ENCODE data around the gene TDRD6. TPM values are rescaled to one million over a fixed set of nuclear protein-coding genes. Genes with fewer than 3 reads are reported as not detected.

Gene TDRD6
- total RNA-seq, 1 experiment from 2014 or later, result not detected

- Histone ChIP-seq H3K4me1 (ENCODE audit: control insufficient read depth, insufficient read depth, low read length) (peaks cover 4% of the 10 kb centered on the region; the same call in 1 of the 2 replicates), H3K36me3 (ENCODE audit: control insufficient read depth, insufficient read depth, low read length) (no peaks in the 10 kb centered on the region), H3K27ac (ENCODE audit: low read length) (no peak overlapping the region), H3K4me3 (ENCODE audit: low read depth in 2 of 2, low read length in 2 of 2) (no peak overlapping the region), H3K27me3 (ENCODE audit: control insufficient read depth, insufficient read depth, low read length) (peaks cover 24% of the 10 kb centered on the region), H3K9me3 (ENCODE audit: control insufficient read depth, insufficient read depth, low read depth, low read length) (no peaks in the 10 kb centered on the region)
- no TSS peak for BruUV-seq (replicated peaks)
- in situ Hi-C loops (cut with HindIII; ENCODE audit: low pct_unique_long_range_greater_than_20kb, low sequenced_read_pairs) (no loop called here), intact Hi-C loops (cut with micrococcal nuclease; ENCODE audit: unreplicated experiment) (no loop called here)
- ATAC-seq (no peak), DNase-seq (ENCODE audit: low read depth, low spot score) (no peak)
- ChIA-PET POLR2A (interaction anchor here (0.6 kb wide), 1 partner anchor 1362 kb away, joined by 3 read pairs; no protein-coding TSS in a partner anchor), CTCF (no interaction called here)
- TF ChIP-seq TCF7L2 (IDR thresholded peaks at IDR 0.05; ENCODE audit: low read depth, low read length), result no peak
- no peak for TF ChIP-seq CTCF (IDR thresholded peaks at IDR 0.05)
- no peak for TF ChIP-seq POLR2AphosphoS5 (IDR thresholded peaks at IDR 0.05; ENCODE audit: low read depth, low read length)
- TF ChIP-seq SIN3A (IDR thresholded peaks at IDR 0.05; ENCODE audit: borderline replicate concordance, insufficient read depth, low read depth, low read length), result no peak
Measured at GRCh38 chr6:46733341-46733801, 45.7 kb downstream of the TDRD6 start.

- DNase-seq (ENCODE audit: low read depth, low spot score) (no peak), ATAC-seq (peak; percentile 87)
- no peak for TF ChIP-seq POLR2AphosphoS5 (IDR thresholded peaks at IDR 0.05; ENCODE audit: low read depth, low read length)
- in situ Hi-C loops (cut with HindIII; ENCODE audit: low pct_unique_long_range_greater_than_20kb, low sequenced_read_pairs), result no loop called here
- BruUV-seq (replicated peaks), result no TSS peak
- Histone ChIP-seq H3K27me3 (ENCODE audit: control insufficient read depth, insufficient read depth, low read length) (peaks cover 25% of the 10 kb centered on the region), H3K9me3 (ENCODE audit: control insufficient read depth, insufficient read depth, low read depth, low read length) (no peaks in the 10 kb centered on the region), H3K4me1 (ENCODE audit: control insufficient read depth, insufficient read depth, low read length) (peaks cover 4% of the 10 kb centered on the region; the same call in 1 of the 2 replicates), H3K27ac (ENCODE audit: low read length) (no peak within 1 kb of the TSS), H3K4me3 (ENCODE audit: low read depth in 2 of 2, low read length in 2 of 2) (peak within 1 kb of the TSS; percentile 36 to 75), H3K36me3 (ENCODE audit: control insufficient read depth, insufficient read depth, low read length) (no peaks in the 10 kb centered on the region)
- CTCF ChIA-PET, result interaction anchor here (0.6 kb wide), 1 partner anchor 16 kb away, joined by 3 read pairs; no protein-coding TSS in a partner anchor
- POLR2A ChIA-PET, result no interaction called here
- intact Hi-C loops (cut with micrococcal nuclease; ENCODE audit: unreplicated experiment), result no loop called here
Measured at GRCh38 chr6:46734867-46735719, 47.4 kb downstream of the TDRD6 start, which contains the start of gene PLA2G7. TSS of gene PLA2G7 (minus strand) at chr6:46735375. CDS start at chr6:46722891, 12,484 bp downstream.

- DNase-seq (ENCODE audit: low read depth, low spot score) (no peak), ATAC-seq (no peak; the same call in 1 of the 2 replicates)
- H3K4me3 ChIP-seq (ENCODE audit: low read depth in 2 of 2, low read length in 2 of 2), result peak overlapping the region; percentile 36 to 75
- TF ChIP-seq CTCF (IDR thresholded peaks at IDR 0.05), result no peak
- TF ChIP-seq TCF7L2 (IDR thresholded peaks at IDR 0.05; ENCODE audit: low read depth, low read length), result no peak
- no peak for TF ChIP-seq POLR2AphosphoS5 (IDR thresholded peaks at IDR 0.05; ENCODE audit: low read depth, low read length)
- TF ChIP-seq REST (IDR thresholded peaks at IDR 0.05; ENCODE audit: insufficient read depth in 1 of 2, low read depth in 2 of 2, low read length in 1 of 2), result no peak
- TF ChIP-seq SIN3A (IDR thresholded peaks at IDR 0.05; ENCODE audit: borderline replicate concordance, insufficient read depth, low read depth, low read length), result no peak
- ChIA-PET CTCF (no interaction called here), POLR2A (no interaction called here)
- peaks cover 4% of the 10 kb centered on the region; the same call in 1 of the 2 replicates for H3K4me1 ChIP-seq (ENCODE audit: control insufficient read depth, insufficient read depth, low read length)
- BruUV-seq (replicated peaks), result no TSS peak
- peaks cover 25% of the 10 kb centered on the region for H3K27me3 ChIP-seq (ENCODE audit: control insufficient read depth, insufficient read depth, low read length)
- intact Hi-C loops (cut with micrococcal nuclease; ENCODE audit: unreplicated experiment), result no loop called here
- in situ Hi-C loops (cut with HindIII; ENCODE audit: low pct_unique_long_range_greater_than_20kb, low sequenced_read_pairs), result no loop called here
- no peaks in the 10 kb centered on the region for H3K36me3 ChIP-seq (ENCODE audit: control insufficient read depth, insufficient read depth, low read length)
- H3K27ac ChIP-seq (ENCODE audit: low read length), result no peak overlapping the region
- no peaks in the 10 kb centered on the region for H3K9me3 ChIP-seq (ENCODE audit: control insufficient read depth, insufficient read depth, low read depth, low read length)
Measured at GRCh38 chr6:46735720-46736031, 48.0 kb downstream of the TDRD6 start.

All from Panc1 (cell line).